Measurements from ENCODE around the gene CXorf58. TPM values are rescaled to one million over a fixed set of nuclear protein-coding genes. Genes with fewer than 3 reads are reported as not detected.

CXorf58 gene
- polyA plus RNA-seq, 2 of the 4 experiments (the other 2 are of a cell fraction) = 0.15 to 0.47 TPM

DNA sequence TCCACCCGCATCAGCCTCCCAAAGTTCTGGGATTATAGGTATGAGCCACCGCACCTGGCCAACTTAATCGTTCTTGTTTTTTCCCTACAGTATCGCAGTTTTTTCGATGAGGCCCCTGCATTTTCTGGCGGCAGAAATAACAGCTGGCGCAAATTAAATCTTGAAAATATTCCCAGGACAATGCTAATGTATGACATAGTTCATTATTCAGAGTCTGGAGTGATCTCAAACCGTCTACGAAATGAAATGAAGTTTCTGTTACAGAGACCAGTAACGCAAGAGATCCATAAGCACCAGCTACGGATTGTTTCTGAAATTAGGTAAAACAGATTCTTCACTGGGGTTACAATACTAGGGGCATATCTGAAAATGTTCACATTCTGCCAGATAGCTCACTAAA is 27.3 kb downstream of the CXorf58 start:
- POLR2A ChIA-PET = no interaction called here
- ATAC-seq (no peak), DNase-seq (ENCODE audit: low read depth in 1 of 2, low spot score in 1 of 2) (no peak), FAIRE-seq (no peak)
- H3K4me2 ChIP-seq = no peak overlapping the region
- CTCF ChIA-PET = no interaction called here
- H3K9me3 ChIP-seq = no peaks in the 10 kb centered on the region
- H3K4me3 ChIP-seq = no peak overlapping the region
- no peak overlapping the region for H3K27ac ChIP-seq
- WGBS (ENCODE audit: missing lambda C conversion rate) = 89% methylated on average over 11 of the region's 11 CpGs
- H3K4me1 ChIP-seq = peaks cover 22% of the 10 kb centered on the region
- TF ChIP-seq JUNB (IDR thresholded peaks at IDR 0.05) (no peak), TP53 (CRISPR knock-in tag; IDR thresholded peaks at IDR 0.05) (no peak), ZFP36 (IDR thresholded peaks at IDR 0.05; ENCODE audit: borderline replicate concordance, partially characterized antibody) (no peak)

DNA sequence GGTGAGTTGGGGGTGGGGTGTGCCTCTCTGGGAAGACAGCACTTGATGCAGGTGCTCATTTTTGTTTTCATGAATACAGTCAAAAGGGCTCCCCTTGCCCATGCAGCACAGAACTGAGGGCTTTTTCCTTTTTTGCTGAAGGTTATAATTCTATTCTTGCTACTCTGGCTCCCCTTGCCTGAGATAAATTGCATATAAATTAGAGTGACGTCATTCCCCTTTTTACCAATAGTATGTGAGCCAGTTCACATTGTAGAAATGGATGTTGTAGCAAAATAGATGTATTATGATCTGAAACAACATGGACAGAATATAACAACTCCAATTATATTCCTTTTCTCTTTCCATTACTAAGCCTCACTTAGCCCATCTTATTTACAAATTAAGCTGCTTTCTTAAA is 28.4 kb downstream of the CXorf58 start:
- ATAC-seq (no peak), DNase-seq (ENCODE audit: low read depth in 1 of 2, low spot score in 1 of 2) (no peak), FAIRE-seq (no peak)
- 25% methylated on average over 1 of the region's 1 CpG for WGBS (ENCODE audit: missing lambda C conversion rate)
- POLR2A ChIA-PET = no interaction called here
- Histone ChIP-seq H3K4me2 (no peak overlapping the region), H3K4me1 (peaks cover 17% of the 10 kb centered on the region), H3K4me3 (no peak overlapping the region), H3K27ac (no peak overlapping the region), H3K9me3 (no peaks in the 10 kb centered on the region)
- TF ChIP-seq TP53 (CRISPR knock-in tag; IDR thresholded peaks at IDR 0.05) = no peak
- TF ChIP-seq RARB (CRISPR knock-in tag; IDR thresholded peaks at IDR 0.05) = no peak
- TF ChIP-seq ZNF302 (CRISPR knock-in tag; IDR thresholded peaks at IDR 0.05) = no peak
- no peak for TF ChIP-seq TFCP2L1 (CRISPR knock-in tag; IDR thresholded peaks at IDR 0.05)
- TF ChIP-seq MAFK (IDR thresholded peaks at IDR 0.05; ENCODE audit: partially characterized antibody) = no peak
- no peak for TF ChIP-seq CBX8 (IDR thresholded peaks at IDR 0.05)
- no peak for TF ChIP-seq RCOR1 (IDR thresholded peaks at IDR 0.05; ENCODE audit: low read depth, low read length)
- TF ChIP-seq KDM1A (IDR thresholded peaks at IDR 0.05; ENCODE audit: low read depth) = no peak
- TF ChIP-seq FOSL2 (IDR thresholded peaks at IDR 0.05) = no peak
- no peak for TF ChIP-seq FOSL2 (CRISPR knock-in tag; IDR thresholded peaks at IDR 0.05)
- no peak for TF ChIP-seq HDAC2 (IDR thresholded peaks at IDR 0.05)
- TF ChIP-seq HOXA7 (CRISPR knock-in tag; IDR thresholded peaks at IDR 0.05) = no peak
- TF ChIP-seq, protein P1, sequence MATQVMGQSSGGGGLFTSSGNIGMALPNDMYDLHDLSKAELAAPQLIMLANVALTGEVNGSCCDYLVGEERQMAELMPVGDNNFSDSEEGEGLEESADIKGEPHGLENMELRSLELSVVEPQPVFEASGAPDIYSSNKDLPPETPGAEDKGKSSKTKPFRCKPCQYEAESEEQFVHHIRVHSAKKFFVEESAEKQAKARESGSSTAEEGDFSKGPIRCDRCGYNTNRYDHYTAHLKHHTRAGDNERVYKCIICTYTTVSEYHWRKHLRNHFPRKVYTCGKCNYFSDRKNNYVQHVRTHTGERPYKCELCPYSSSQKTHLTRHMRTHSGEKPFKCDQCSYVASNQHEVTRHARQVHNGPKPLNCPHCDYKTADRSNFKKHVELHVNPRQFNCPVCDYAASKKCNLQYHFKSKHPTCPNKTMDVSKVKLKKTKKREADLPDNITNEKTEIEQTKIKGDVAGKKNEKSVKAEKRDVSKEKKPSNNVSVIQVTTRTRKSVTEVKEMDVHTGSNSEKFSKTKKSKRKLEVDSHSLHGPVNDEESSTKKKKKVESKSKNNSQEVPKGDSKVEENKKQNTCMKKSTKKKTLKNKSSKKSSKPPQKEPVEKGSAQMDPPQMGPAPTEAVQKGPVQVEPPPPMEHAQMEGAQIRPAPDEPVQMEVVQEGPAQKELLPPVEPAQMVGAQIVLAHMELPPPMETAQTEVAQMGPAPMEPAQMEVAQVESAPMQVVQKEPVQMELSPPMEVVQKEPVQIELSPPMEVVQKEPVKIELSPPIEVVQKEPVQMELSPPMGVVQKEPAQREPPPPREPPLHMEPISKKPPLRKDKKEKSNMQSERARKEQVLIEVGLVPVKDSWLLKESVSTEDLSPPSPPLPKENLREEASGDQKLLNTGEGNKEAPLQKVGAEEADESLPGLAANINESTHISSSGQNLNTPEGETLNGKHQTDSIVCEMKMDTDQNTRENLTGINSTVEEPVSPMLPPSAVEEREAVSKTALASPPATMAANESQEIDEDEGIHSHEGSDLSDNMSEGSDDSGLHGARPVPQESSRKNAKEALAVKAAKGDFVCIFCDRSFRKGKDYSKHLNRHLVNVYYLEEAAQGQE (IDR thresholded peaks at IDR 0.05) = no peak
- TF ChIP-seq CBX2 (IDR thresholded peaks at IDR 0.05; ENCODE audit: borderline replicate concordance, low read depth) = no peak
- TF ChIP-seq, protein P2, sequence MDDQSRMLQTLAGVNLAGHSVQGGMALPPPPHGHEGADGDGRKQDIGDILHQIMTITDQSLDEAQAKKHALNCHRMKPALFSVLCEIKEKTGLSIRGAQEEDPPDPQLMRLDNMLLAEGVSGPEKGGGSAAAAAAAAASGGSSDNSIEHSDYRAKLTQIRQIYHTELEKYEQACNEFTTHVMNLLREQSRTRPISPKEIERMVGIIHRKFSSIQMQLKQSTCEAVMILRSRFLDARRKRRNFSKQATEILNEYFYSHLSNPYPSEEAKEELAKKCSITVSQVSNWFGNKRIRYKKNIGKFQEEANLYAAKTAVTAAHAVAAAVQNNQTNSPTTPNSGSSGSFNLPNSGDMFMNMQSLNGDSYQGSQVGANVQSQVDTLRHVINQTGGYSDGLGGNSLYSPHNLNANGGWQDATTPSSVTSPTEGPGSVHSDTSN (IDR thresholded peaks at IDR 0.05) = no peak
- no peak for TF ChIP-seq NR3C1 (IDR thresholded peaks at IDR 0.05)
- no peak for TF ChIP-seq ZSCAN20 (CRISPR knock-in tag; IDR thresholded peaks at IDR 0.05)
- no peak for TF ChIP-seq JUNB (IDR thresholded peaks at IDR 0.05)
- no peak for TF ChIP-seq ZC3H11A (IDR thresholded peaks at IDR 0.05)
- TF ChIP-seq PHF8 (IDR thresholded peaks at IDR 0.05; ENCODE audit: borderline replicate concordance, low read depth) = no peak
- no peak for TF ChIP-seq MAX (IDR thresholded peaks at IDR 0.05)
- CTCF ChIA-PET = no interaction called here

DNA sequence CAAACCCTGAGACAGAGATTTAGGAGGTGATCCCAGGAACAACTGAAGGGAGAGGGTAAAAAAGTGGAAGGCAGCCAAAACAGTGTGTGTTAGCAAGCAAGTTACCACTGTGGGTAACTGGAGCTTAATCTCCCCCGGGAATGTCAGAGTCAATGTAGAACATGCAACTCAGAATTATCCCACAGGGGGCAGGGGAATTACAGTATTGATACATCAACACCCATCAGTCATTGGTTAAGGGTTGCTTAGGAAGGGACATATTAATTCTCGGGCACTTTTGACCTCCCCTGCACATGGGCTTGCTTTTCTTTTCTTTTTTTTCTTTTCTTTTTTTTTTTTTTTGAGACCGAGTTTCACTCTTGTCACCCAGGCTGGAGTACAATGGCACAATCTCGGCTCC is 29.3 kb downstream of the CXorf58 start:
- no peak for TF ChIP-seq CBX8 (IDR thresholded peaks at IDR 0.05)
- TF ChIP-seq USF2 (IDR thresholded peaks at IDR 0.05) = no peak
- TF ChIP-seq PHF8 (IDR thresholded peaks at IDR 0.05; ENCODE audit: borderline replicate concordance, low read depth) = no peak
- no peak for TF ChIP-seq GATA3 (IDR thresholded peaks at IDR 0.05; ENCODE audit: borderline replicate concordance)
- H3K9me3 ChIP-seq = no peaks in the 10 kb centered on the region
- no peak overlapping the region for H3K4me2 ChIP-seq
- H3K27ac ChIP-seq = no peak overlapping the region
- H3K4me1 ChIP-seq = peaks cover 12% of the 10 kb centered on the region
- ChIA-PET CTCF (interaction anchor here (0.6 to 0.7 kb wide), 2 partner anchors 20 to 24 kb away, joined by 3 read pairs; no protein-coding TSS in a partner anchor), POLR2A (no interaction called here)
- 83% methylated on average over 4 of the region's 4 CpGs for WGBS (ENCODE audit: missing lambda C conversion rate)
- DNase-seq (ENCODE audit: low read depth in 1 of 2, low spot score in 1 of 2) = peak in 1 of 2 experiments; percentile 9
- ATAC-seq = peak in 1 of 2 experiments; percentile 65; a peak in 3 of 6 replicates
- no peak for FAIRE-seq
- H3K4me3 ChIP-seq = no peak overlapping the region

Data from A549 (cell line).